HG02610 (cell line): Measurements from ENCODE around the gene TAS2R5.
"Not testable (repeated sequence)": the region's sequence is repeated elsewhere in the genome, so short reads cannot be mapped to it uniquely, and the experiment has no call there.

Experiments used
- ATAC-seq: cut with Tn5 transposase; IDR thresholded peaks from one replicate; pipeline ENCODE4 v1.9.1; 2021; ENCODE audit warnings: mild to moderate bottlenecking, moderate library complexity; ENCODE audit not compliant: unreplicated experiment

Gene TAS2R5, protein sequence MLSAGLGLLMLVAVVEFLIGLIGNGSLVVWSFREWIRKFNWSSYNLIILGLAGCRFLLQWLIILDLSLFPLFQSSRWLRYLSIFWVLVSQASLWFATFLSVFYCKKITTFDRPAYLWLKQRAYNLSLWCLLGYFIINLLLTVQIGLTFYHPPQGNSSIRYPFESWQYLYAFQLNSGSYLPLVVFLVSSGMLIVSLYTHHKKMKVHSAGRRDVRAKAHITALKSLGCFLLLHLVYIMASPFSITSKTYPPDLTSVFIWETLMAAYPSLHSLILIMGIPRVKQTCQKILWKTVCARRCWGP

DNA sequence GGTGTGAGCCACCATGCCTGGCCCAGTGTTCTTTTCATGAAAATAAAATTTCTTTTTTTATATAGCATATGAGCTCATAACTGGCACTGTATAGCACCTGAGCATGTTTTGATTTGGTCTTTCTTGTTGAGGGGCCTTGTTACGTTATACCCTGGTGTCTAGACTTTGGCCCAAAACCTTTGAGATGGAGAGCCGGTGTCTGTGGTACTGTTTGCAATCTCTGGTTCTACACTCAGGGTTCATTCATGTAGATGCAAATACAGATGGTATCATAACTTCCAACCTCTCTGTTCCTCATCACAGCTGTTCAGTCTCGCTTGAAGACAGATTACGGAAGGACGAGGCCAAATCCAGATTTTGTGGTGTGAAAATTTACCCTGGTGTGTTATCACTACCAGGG is at the start of gene TAS2R5:
Gene TAS2R5 (plus strand): TSS at position 301 of the 400 bp plus-strand sequence. CDS start 145 bp downstream, outside the sequence.
- ATAC-seq: no peak

- ATAC-seq: no peak
Observed at GRCh38 chr7:141742229-141742628, 47.8 kb upstream of the TAS2R5 start.

- no peak for ATAC-seq
Observed at GRCh38 chr7:141744131-141744530, 45.9 kb upstream of the TAS2R5 start.

DNA sequence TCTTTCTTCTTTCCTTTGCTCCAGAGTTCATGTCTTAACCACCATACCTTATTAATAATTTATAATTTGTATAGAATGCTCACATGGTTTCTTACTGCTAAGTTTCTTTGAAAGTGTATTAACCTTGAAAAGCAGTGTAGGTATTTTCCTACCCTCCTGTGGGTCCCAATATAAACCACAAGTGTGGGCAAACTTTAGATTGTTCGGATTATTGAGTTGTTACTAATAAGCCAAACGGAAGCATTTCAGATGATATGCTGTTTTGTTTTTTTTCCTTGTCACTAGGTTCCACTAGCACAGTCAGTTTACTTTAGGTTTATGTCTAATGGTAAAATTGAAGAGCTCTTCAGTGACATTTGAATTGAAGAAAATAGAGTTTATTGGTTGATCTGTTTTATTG is 41.6 kb upstream of the TAS2R5 start:
- ATAC-seq: no peak

GRCh38 chr7:141751904-141752303 is 38.1 kb upstream of the TAS2R5 start:
- ATAC-seq: not testable (repeated sequence)

GRCh38 chr7:141752634-141753033 is 37.4 kb upstream of the TAS2R5 start:
- no peak for ATAC-seq

GRCh38 chr7:141754939-141755338 is 35.1 kb upstream of the TAS2R5 start:
- no peak for ATAC-seq

DNA sequence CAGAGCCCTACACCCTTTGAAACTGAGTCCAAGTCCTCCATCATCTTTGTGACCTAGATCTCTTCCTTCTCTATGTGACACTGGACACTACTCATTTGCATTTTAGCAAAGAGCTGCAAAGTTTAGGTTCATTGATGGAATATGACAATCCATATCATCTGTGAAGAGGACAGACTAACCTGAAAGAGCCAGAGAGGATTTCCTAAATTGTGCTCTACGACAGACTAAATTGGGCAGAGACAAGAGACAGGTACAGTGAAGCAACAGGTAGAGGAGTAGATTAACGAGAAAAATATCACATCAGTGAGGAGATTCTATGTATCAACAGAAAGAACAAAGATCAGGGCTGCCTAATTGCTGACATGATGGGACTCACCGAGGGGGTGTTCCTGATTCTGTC is 26.2 kb upstream of the TAS2R5 start, which contains the start of gene TAS2R3:
Gene TAS2R3 (plus strand): TSS at position 301 of the 400 bp plus-strand sequence. CDS start 62 bp downstream, at position 363.
- ATAC-seq: no peak

DNA sequence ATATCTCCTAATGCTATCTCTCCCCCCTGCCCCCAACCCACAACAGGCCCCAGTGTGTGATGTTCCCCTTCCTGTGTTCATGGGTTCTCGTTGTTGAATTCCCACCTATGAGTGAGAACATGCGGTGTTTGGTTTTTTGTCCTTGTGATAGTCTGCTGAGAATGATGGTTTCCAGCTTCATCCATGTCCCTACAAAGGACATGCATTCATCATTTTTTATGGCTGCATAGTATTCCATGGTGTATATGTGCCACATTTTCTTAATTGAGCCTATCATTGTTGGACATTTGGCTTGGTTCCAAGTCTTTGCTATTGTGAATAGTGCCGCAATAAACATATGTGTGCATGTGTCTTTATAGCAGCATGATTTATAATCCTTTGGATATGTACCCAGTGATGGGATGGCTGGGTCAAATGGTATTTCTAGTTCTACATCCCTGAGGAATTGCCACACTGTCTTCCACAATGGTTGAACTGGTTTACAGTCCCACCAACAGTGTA is 19.9 kb upstream of the TAS2R5 start:
- not testable (repeated sequence) for ATAC-seq

DNA sequence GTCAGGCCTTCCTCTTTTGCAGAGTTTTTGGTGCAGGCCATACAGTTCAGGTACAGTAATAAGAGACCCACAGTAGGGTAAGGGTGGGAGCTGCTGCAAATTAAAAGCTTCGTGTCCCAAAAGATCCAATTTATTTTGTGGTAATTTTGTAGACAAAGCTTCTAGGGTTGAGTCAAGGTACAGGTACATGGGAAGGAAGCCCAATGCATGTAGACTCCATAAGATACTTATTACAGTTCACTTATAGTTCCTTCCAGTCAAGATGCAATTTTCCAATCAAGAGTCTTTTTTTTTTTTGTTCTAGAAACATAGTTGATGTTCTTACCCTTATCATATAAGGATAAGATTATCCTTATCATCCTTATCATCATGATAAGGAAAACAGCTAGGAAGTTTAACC is 13.6 kb upstream of the TAS2R5 start, which contains the start of gene TAS2R4:
Gene TAS2R4 (plus strand): TSS at position 301 of the 400 bp plus-strand sequence. CDS start 1,815 bp downstream, outside the sequence.
- ATAC-seq: no peak

DNA sequence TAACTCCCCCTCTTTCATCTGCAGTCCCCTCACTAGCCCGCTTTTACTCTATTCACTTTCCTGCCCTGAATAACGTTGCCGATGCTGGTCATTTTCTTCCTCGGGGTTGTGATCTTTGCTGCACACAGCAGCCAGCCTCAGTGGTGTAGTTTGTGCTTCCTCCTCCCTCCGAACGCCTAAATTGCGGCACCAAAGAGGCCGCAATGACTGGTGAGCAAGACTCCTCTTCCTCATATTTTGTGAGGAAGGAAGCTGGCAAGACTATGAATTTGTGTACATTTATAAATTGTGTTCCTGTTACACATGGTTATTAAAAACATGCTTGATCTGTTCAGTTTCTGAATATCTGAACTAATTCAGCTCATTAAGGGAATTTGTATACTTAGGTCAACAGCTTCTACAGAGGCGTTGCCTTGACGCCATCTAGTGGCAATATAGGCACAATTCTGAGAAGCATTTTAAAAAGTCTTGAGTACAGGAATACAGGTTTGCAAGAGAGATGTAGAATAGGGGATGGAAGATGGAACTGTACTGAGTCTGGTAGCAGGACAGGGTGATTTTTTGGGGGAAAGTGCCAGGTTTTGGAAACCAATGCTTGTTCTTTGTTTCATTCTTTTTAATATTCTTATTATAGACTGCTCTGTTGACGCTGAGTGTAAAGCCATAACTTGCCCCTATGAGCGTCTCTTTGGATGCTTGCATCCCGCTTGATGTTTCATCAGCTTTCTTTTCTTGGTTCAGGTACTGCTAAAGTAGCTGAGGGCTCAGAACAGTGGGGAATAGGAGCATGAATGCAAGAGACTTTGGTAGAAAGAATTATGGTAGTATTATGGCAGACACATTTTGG is 4.1 kb upstream of the TAS2R5 start:
- ATAC-seq: no peak

- ATAC-seq: no peak
Observed at GRCh38 chr7:141788296-141788695, 1.7 kb upstream of the TAS2R5 start.

GRCh38 chr7:141792526-141792925 is 2.5 kb downstream of the TAS2R5 start:
- no peak for ATAC-seq

DNA sequence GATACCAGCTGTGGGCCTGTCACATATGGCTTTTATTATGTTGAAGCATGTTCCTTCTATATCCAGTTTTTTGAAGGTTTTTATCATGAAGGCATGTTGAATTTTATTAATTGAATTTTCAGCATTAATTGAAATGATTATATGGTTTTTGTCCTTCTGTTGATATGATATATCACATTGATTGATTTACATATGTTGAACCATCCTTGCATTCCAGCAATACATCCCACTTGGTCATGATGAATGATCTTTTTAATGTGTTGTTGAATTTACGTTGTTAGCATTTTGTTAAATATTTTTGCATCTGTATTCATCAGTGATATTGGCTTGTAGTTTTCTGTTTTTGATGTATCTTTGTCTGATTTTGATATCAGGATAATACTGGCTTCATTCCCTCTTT is 30.1 kb downstream of the TAS2R5 start:
- ATAC-seq: no peak

- not testable (repeated sequence) for ATAC-seq
Observed at GRCh38 chr7:141822432-141822831, 32.4 kb downstream of the TAS2R5 start.

- ATAC-seq: no peak
Observed at GRCh38 chr7:141837683-141838082, 47.7 kb downstream of the TAS2R5 start.

DNA sequence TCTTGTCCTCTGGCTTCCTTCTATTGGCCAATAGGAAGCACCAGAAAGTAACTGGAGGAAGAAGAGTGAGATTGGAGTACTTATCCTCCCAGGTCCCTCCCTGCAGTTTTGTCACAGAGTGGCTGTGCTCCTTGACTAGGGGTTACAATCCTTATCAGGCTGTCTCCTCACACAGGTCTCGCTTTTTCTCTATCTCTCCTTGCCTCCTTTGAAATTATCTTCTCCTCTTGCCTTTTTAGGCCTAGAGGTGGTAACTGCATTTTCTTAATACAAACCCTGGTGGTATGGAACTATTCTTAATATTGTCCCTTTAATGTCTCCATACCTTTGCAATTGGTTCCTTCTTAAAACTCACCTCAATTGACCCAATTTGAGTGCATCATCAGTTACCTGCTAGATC is 48.6 kb downstream of the TAS2R5 start:
- no peak for ATAC-seq

GRCh38 chr7:141839256-141839655 is 49.2 kb downstream of the TAS2R5 start:
- ATAC-seq: no peak

GRCh38 chr7:141840708-141841107 is 50.7 kb downstream of the TAS2R5 start:
- no peak for ATAC-seq
